Endometrium (tissue), 2 donors: ENCODE measurements around the gene GREB1L.
"Not testable (repeated sequence)": the region's sequence is repeated elsewhere in the genome, so short reads cannot be mapped to it uniquely, and the experiment has no call there.

Experiments
- FAIRE-seq: peaks from 2 replicates; lab custom pipeline; 2012; peaks lifted over from hg19 to GRCh38; lab: Jason Lieb, UNC
- donor health status: control.
- donor health status: control.

Gene GREB1L

GRCh38 chr18:21264651-21265050, 22.6 kb downstream of the GREB1L start:
- no peak for FAIRE-seq

GRCh38 chr18:21265971-21266673, 24.1 kb downstream of the GREB1L start:
- no peak for FAIRE-seq

- FAIRE-seq, result no peak
Observed at GRCh38 chr18:21267400-21267799, 25.4 kb downstream of the GREB1L start.

GRCh38 chr18:21269349-21269748, 27.3 kb downstream of the GREB1L start:
- no peak for FAIRE-seq

- no peak for FAIRE-seq
Observed at GRCh38 chr18:21270453-21270852, 28.4 kb downstream of the GREB1L start.

- FAIRE-seq, result no peak
Observed at GRCh38 chr18:21272016-21272579, 30.1 kb downstream of the GREB1L start.

GRCh38 chr18:21273568-21273967, 31.5 kb downstream of the GREB1L start:
- FAIRE-seq, result no peak

- no peak for FAIRE-seq
Observed at GRCh38 chr18:21275645-21276044, 33.6 kb downstream of the GREB1L start.

- FAIRE-seq, result no peak
Observed at GRCh38 chr18:21277578-21277977, 35.5 kb downstream of the GREB1L start.

- not testable (repeated sequence) for FAIRE-seq
Observed at GRCh38 chr18:21278218-21278617, 36.2 kb downstream of the GREB1L start.

GRCh38 chr18:21281603-21282002, 39.6 kb downstream of the GREB1L start:
- no peak for FAIRE-seq

GRCh38 chr18:21284540-21284939, 42.5 kb downstream of the GREB1L start:
- no peak for FAIRE-seq

GRCh38 chr18:21289827-21290226, 47.8 kb downstream of the GREB1L start:
- no peak for FAIRE-seq

- FAIRE-seq, result no peak
Observed at GRCh38 chr18:21291106-21291505, 49.1 kb downstream of the GREB1L start.

GRCh38 chr18:21293479-21293878, 51.4 kb downstream of the GREB1L start:
- no peak for FAIRE-seq

GRCh38 chr18:21295101-21295500, 53.1 kb downstream of the GREB1L start:
- FAIRE-seq, result no peak

GRCh38 chr18:21296045-21296444, 54.0 kb downstream of the GREB1L start:
- no peak for FAIRE-seq

GRCh38 chr18:21298351-21298750, 56.3 kb downstream of the GREB1L start:
- no peak for FAIRE-seq

- FAIRE-seq, result no peak
Observed at GRCh38 chr18:21300035-21300907, 58.2 kb downstream of the GREB1L start.

GRCh38 chr18:21300908-21301200, 58.8 kb downstream of the GREB1L start:
- no peak for FAIRE-seq

GRCh38 chr18:21303445-21303844, 61.4 kb downstream of the GREB1L start:
- no peak for FAIRE-seq

- no peak for FAIRE-seq
Observed at GRCh38 chr18:21303895-21304294, 61.9 kb downstream of the GREB1L start.

- FAIRE-seq, result no peak
Observed at GRCh38 chr18:21305621-21306020, 63.6 kb downstream of the GREB1L start.
